Choroid plexus epithelial cell (primary cell): ENCODE data around the gene HINFP.
"Not testable (repeated sequence)": the region's sequence is repeated elsewhere in the genome, so short reads cannot be mapped to it uniquely, and the experiment has no call there.

ENCODE experiments used
- DNase-seq: peaks from one replicate; pipeline ENCODE4 v3.0.0-alpha.2; 2010; ENCODE audit warnings: low read depth
- H3K4me3 ChIP-seq: 2 replicates; pipeline ENCODE4 v1.5.1; 2011; ENCODE audit warnings: low read depth, mild to moderate bottlenecking, control low read depth, low read length, moderate library complexity
- TF ChIP-seq, protein P1 (sequence below): conservative IDR thresholded peaks from 2 replicates; pipeline ENCODE4 v1.5.1; 2011; ENCODE audit warnings: low read depth, mild to moderate bottlenecking, control low read depth, inconsistent platforms, low read length, moderate library complexity

The HINFP gene

DNA sequence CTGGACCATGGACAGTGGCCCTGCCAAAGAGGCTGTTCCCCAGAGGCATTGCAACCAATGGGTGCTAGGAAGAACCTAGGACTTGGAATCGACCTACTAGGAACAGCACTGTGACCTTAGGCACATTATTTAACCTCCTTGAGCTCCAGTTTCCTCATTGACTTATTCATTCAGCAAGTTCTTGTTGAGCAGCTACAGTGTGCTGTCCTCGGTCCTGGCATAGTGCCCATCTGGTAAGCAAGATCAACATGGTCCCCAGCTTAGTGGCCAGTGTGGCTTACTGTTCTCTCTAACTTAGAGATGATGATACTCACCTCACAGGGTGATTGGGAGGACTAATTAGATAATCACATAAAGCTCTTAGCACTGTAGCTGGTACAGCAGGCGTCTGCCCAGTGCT is 35.7 kb downstream of the HINFP start:
- no peak overlapping the region for H3K4me3 ChIP-seq
- TF ChIP-seq, protein P1, sequence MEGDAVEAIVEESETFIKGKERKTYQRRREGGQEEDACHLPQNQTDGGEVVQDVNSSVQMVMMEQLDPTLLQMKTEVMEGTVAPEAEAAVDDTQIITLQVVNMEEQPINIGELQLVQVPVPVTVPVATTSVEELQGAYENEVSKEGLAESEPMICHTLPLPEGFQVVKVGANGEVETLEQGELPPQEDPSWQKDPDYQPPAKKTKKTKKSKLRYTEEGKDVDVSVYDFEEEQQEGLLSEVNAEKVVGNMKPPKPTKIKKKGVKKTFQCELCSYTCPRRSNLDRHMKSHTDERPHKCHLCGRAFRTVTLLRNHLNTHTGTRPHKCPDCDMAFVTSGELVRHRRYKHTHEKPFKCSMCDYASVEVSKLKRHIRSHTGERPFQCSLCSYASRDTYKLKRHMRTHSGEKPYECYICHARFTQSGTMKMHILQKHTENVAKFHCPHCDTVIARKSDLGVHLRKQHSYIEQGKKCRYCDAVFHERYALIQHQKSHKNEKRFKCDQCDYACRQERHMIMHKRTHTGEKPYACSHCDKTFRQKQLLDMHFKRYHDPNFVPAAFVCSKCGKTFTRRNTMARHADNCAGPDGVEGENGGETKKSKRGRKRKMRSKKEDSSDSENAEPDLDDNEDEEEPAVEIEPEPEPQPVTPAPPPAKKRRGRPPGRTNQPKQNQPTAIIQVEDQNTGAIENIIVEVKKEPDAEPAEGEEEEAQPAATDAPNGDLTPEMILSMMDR, result no peak
- DNase-seq, result no peak

DNA sequence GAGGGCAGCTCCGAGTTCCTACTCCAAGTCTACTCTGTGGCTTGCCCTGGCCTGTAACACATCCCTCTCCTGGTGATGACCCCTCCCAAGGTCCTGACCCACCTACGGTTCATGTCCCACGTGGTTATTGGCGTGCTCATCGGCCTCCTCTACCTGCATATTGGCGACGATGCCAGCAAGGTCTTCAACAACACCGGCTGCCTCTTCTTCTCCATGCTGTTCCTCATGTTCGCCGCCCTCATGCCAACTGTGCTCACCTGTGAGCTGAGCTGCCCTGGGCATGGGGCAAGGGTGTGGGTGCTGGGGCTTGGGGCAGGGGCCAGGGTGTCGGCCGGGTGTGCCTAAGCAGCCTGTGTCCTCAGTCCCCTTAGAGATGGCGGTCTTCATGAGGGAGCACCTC is 37.1 kb downstream of the HINFP start:
- TF ChIP-seq, protein P1, result no peak
- DNase-seq, result no peak
- no peak overlapping the region for H3K4me3 ChIP-seq

DNA sequence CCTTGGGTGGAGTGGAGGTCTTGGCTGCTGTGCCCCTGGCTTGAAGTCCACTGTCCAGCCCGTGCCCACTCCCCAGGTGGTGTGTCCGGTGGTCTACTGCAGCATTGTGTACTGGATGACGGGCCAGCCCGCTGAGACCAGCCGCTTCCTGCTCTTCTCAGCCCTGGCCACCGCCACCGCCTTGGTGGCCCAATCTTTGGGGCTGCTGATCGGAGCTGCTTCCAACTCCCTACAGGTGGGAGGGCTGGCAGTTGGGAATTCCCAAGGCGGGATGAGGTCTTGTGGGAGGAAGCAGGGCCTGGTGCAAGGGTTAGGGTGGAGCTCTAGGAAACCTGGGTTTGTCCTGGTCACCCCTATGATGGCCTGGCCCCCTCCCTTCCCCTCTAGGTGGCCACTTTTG is 38.8 kb downstream of the HINFP start:
- no peak overlapping the region for H3K4me3 ChIP-seq
- TF ChIP-seq, protein P1, result no peak
- no peak for DNase-seq

DNA sequence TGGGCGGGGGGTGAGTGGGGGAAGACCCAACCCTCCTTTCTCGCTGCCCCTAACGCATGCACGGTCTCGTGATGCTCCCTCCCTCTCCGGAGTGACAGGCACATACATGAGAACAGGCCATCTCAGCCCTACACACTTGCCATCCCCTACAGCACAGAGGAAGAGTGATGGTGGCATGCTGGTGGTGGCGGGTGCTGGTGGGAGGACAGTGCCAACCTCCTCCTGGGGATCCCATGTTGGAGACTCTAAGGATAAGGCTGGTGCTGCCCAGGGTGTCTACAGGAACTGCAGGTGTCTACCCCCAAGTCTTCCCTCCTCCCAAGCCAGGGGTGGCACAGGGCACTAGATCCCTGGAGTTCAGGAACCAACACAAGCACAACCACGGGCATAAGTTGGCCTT is 40.5 kb downstream of the HINFP start:
- TF ChIP-seq, protein P1, result no peak
- no peak for DNase-seq
- no peak overlapping the region for H3K4me3 ChIP-seq

DNA sequence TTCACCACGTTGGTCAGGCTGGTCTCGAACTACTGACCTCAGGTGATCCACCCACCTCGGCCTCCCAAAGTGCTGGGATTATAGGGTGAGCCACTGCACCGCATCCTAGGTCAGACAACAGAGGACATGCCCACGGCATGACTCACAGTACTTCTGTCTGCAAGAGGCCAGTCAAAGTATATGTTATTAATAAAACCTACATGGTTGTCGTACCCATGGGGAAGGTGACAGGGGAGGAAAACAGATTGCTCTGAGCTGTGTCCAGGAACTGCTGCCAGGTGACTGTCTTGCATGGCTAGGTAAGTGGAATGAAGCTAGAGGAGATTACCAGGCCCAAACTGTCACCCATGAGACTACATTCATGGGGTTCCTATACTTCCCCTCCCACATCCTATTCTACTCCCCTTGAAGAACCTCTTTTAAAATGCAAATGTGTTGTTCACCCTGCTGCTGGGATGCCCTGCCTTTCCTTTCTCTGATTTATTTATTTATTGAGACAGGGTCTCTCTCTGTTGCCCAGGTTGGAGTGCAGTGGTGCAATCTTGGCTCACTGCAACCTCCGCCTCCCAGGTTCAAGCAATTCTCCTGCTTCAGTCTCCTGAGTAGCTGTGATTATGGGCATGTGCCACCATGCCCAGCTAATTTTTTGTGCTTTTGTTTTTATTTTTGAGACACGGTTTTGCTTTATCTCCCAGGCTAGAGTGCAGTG is 45.1 kb downstream of the HINFP start:
- TF ChIP-seq, protein P1, result no peak
- H3K4me3 ChIP-seq, result no peak overlapping the region

DNA sequence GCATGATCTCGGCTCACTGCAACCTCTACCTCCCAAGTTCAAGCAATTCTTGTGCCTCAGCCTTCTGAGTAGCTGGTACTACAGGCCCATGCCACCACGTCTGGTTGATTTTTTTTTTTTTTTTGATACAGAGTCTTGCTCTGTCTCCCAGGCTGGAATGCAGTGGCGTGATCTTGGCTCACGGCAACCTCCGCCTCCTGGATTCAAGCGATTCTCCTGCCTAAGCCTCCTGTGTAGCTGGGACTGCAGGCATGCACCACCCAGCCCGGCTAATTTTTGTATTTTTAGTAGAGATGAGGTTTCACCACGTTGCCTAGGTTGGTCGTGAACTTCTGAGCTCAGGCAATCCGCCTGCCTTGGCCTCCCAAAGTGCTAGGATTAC is 45.7 kb downstream of the HINFP start:
- not testable (repeated sequence) for H3K4me3 ChIP-seq

More for the DNA sequence above, 45.1 kb downstream of the HINFP start:
- peak; percentile 60 for DNase-seq

DNA sequence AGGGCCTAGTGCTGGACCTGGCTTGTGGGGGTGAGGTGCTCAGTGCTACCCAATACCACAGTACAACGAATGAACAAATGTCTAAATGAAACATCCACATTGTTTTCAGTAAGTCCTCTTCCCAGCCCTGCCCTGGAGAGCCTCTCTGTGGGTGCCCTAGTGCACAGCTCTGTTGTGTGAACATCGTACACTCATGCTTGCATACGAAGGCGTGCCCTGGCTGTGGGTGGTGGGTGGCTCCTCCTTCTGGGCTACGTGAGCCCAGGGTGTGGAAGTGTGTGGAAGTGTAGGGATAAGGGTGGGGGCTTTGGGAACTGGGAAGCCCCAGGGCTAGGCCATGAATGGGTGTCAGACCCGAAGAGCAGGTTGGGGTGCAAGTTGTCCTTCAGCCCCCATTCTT is 46.6 kb downstream of the HINFP start:
- TF ChIP-seq, protein P1, result no peak
- DNase-seq, result peak; percentile 5
- H3K4me3 ChIP-seq, result no peak overlapping the region

More for the DNA sequence above, 45.7 kb downstream of the HINFP start:
- DNase-seq, result not testable (repeated sequence)
